DND-41 (cell line): ENCODE data around the gene KPNA3.
"Not testable (repeated sequence)": the region's sequence is repeated elsewhere in the genome, so short reads cannot be mapped to it uniquely, and the experiment has no call there.

Source experiments
- CTCF ChIP-seq: IDR thresholded peaks from 2 replicates; pipeline ENCODE4 v1.5.1; 2012; ENCODE audit warnings: borderline replicate concordance, low read length, moderate library complexity, mild to moderate bottlenecking; ENCODE audit not compliant: poor library complexity, severe bottlenecking; ENCODE audit errors: extremely low read depth
- EZH2 ChIP-seq: IDR thresholded peaks from 3 replicates; pipeline ENCODE4 v1.6.1; 2012; ENCODE audit warnings: borderline replicate concordance, low read depth, mild to moderate bottlenecking, moderate library complexity, low read length, inconsistent platforms; ENCODE audit not compliant: severe bottlenecking

DNA sequence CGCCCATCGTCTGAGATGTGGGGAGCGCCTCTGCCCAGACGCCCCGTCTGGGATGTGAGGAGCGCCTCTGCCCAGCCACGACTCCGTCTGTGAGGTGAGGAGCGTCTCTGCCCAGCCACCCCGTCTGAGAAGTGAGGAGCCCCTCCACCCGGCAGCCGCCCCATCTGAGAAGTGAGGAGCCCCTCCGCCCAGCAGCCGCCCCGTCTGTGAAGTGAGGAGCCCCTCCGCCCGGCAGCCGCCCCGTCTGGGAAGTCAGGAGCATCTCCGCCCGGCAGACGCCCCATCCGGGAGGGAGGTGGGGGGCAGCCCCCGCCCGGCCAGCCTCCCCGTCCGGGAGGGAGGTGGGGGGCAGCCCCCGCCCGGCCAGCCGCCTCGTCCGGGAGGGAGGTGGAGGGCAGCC, 30.7 kb downstream of the KPNA3 start:
- TF ChIP-seq CTCF, EZH2: not testable (repeated sequence)
